ENCODE measurements around the gene OR1N1.
"Not testable (repeated sequence)": the region's sequence is repeated elsewhere in the genome, so short reads cannot be mapped to it uniquely, and the experiment has no call there.

Gene OR1N1, protein sequence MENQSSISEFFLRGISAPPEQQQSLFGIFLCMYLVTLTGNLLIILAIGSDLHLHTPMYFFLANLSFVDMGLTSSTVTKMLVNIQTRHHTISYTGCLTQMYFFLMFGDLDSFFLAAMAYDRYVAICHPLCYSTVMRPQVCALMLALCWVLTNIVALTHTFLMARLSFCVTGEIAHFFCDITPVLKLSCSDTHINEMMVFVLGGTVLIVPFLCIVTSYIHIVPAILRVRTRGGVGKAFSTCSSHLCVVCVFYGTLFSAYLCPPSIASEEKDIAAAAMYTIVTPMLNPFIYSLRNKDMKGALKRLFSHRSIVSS

GRCh38 chr9:122527193-122527592, at the start of gene OR1N1:
Gene OR1N1 (minus strand): TSS chr9:122527293. CDS start chr9:122527293, 0 bp downstream.
- in situ Hi-C loops (cut with MboI; ENCODE audit: low sequenced_read_pairs): no loop called here

GRCh38 chr9:122572456-122572855, 45.4 kb upstream of the OR1N1 start:
- in situ Hi-C loops (cut with MboI; ENCODE audit: low sequenced_read_pairs): no loop called here

DNA sequence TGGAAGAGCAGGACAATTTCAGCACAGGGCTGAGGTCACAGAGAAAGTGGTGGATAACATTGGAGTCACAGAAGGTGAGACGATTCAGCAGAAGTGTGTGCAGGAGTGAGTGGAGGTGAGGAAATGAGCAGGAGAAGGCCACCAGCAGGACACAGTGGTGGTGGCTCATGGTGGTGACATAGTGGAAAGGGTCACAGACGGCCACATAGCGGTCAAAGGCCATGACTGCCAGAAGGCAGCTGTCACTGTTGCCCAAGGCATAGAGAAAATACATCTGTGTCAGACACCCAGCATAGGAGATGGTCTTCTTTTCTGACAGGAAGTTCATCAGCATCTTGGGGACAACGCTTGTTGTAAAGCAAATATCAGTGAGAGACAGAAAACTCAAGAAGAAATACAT, 40.8 kb upstream of the OR1N1 start:
- in situ Hi-C loops (cut with MboI; ENCODE audit: low sequenced_read_pairs): no loop called here

GRCh38 chr9:122562134-122562760, 35.2 kb upstream of the OR1N1 start:
- in situ Hi-C loops (cut with MboI; ENCODE audit: low sequenced_read_pairs): no loop called here

DNA sequence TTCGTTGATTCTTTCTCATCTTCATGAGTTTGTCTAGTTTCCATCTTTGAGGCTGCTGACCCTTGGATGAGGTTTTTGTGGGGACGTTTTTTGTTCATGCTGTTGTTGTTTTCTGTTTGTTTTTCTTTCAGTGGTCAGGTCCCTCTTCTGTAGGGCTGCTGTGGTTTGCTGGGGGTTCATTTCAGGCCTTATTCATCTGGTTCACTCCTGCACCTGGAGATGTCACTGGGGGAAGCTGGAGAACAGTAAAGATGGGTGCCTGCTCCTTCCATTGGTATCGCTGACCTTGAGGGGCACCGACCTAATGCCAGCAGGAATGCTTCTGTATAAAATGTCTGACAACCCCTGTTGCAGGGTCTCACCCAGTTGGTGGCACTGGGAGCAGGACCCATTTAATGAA, 34.4 kb upstream of the OR1N1 start:
- in situ Hi-C loops (cut with MboI; ENCODE audit: low sequenced_read_pairs): no loop called here

- in situ Hi-C loops (cut with MboI; ENCODE audit: low sequenced_read_pairs): no loop called here
Measured at GRCh38 chr9:122552812-122553211, 25.7 kb upstream of the OR1N1 start, which contains the start of gene OR1N2. Gene OR1N2 (plus strand): TSS chr9:122553112. CDS start chr9:122553212, 100 bp downstream.

- in situ Hi-C loops (cut with MboI; ENCODE audit: low sequenced_read_pairs): no loop called here
Measured at GRCh38 chr9:122551371-122551770, 24.3 kb upstream of the OR1N1 start.

DNA sequence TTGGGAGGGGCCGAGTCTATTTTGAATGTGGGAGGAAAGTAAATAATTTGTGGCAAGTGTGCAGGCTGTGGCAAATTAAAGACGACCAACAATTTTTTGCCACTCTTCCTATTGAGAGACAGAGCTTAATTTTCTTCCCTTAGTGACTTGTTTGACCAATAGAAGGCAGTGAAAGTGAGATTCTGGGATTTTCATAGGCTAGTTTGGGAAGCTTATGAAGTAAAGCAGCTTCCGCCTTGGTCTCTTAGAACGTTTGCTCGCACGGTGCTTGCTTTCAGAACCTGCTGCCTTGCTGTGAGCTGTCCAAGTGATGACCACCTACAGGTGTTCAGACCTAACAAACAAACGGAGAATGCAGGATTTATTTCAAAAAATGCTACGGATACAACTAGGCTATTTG, 19.1 kb upstream of the OR1N1 start:
- in situ Hi-C loops (cut with MboI; ENCODE audit: low sequenced_read_pairs): no loop called here

DNA sequence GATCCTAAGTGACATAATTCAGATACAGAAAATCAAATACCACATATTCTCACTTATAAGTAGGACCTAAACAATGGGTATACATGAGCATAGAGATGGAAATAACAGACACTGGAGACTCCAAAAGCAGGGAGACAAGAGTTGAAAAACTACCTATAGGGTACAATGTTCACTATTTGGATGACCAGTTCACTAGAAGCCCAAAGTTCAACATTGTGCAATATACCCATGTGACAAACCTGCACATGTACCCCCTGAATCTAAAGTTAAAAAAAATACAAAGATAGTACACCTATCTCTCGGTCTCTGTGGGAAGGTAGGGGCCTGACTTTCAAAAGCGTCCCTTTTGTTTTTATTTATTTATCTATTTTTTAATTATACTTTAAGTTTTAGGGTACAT, 11.7 kb upstream of the OR1N1 start:
- in situ Hi-C loops (cut with MboI; ENCODE audit: low sequenced_read_pairs): no loop called here

GRCh38 chr9:122537066-122537465, 10.0 kb upstream of the OR1N1 start:
- in situ Hi-C loops (cut with MboI; ENCODE audit: low sequenced_read_pairs): not testable (repeated sequence)

DNA sequence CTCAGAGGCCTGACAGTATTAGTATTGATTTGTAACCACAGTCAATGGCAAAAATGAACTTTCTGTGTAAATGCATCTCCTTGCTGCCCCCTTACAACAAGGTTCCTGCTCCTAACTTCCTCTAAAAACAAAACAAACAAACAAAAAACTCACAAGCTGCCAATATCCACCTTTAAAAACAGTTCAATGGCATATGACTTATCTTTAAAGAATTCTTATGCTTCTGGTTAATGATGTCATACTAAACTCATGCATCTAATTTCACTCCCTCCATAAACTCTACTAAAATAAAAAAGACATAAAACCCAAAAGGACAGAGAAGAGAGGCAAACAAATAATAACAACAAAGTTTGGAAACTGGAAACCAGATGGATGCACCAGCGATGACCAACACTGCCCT, 9.0 kb upstream of the OR1N1 start:
- in situ Hi-C loops (cut with MboI; ENCODE audit: low sequenced_read_pairs): no loop called here

GRCh38 chr9:122531157-122531556, 4.1 kb upstream of the OR1N1 start:
- in situ Hi-C loops (cut with MboI; ENCODE audit: low sequenced_read_pairs): not testable (repeated sequence)

DNA sequence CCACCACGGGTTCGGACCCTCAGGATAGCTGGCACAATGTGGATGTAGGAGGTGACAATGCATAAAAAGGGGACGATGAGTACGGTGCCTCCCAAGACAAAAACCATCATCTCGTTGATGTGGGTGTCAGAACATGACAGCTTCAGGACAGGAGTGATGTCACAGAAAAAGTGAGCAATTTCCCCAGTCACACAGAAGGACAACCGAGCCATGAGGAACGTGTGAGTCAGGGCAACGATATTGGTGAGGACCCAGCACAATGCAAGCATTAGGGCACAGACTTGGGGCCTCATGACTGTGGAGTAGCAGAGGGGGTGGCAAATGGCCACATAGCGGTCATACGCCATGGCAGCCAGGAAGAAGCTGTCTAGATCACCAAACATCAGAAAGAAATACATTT, 491 bp downstream of the OR1N1 start:
- in situ Hi-C loops (cut with MboI; ENCODE audit: low sequenced_read_pairs): no loop called here

GRCh38 chr9:122519376-122519775, 7.7 kb downstream of the OR1N1 start:
- in situ Hi-C loops (cut with MboI; ENCODE audit: low sequenced_read_pairs): no loop called here

DNA sequence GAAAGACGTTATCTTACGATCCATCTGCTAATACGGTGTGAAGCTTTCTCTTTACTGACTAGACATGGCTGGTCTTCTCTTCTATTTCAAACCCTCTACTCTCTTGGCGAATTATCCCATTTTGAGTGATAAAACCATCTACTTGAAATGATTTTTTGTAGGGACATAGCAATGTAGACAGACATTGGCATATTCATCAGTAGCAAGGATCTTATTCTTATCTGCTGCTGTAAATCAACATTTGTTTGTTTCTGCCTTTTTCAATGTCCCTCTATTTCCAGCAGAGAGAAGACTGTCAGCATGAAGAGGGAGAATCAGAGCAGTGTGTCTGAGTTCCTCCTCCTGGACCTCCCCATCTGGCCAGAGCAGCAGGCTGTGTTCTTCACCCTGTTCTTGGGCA, 8.3 kb downstream of the OR1N1 start, which contains the start of gene OR1J4:
Gene OR1J4, plus strand, starts transcription at position 301 of the 400 bp plus-strand sequence. Its CDS starts 0 bp downstream, at position 301.
- in situ Hi-C loops (cut with MboI; ENCODE audit: low sequenced_read_pairs): no loop called here

DNA sequence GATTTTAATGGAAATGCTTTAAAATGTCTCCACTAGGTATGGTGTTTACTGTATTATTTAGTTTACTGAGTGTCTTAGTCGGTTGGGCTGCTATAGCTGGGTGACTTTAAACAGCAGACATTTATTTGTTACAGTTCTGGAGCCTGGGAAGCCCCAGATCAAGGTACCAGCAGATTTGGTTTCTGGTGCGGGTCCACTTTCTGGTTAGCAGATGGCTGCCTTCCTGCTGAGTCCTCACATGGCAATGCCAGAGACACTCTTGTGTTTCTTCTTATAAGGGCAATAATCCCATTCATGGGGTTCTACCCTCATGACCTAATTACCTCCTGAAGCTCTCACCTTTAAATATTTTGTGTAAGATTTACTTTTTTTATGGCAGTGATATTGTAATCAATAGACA, 8.9 kb downstream of the OR1N1 start:
- in situ Hi-C loops (cut with MboI; ENCODE audit: low sequenced_read_pairs): no loop called here

- in situ Hi-C loops (cut with MboI; ENCODE audit: low sequenced_read_pairs): no loop called here
Measured at GRCh38 chr9:122510502-122510901, 16.6 kb downstream of the OR1N1 start, which contains the start of gene OR1J2. Gene OR1J2 (plus strand): TSS chr9:122510802. CDS start chr9:122510802, 0 bp downstream.

GRCh38 chr9:122506964-122507363, 20.1 kb downstream of the OR1N1 start:
- in situ Hi-C loops (cut with MboI; ENCODE audit: low sequenced_read_pairs): no loop called here

DNA sequence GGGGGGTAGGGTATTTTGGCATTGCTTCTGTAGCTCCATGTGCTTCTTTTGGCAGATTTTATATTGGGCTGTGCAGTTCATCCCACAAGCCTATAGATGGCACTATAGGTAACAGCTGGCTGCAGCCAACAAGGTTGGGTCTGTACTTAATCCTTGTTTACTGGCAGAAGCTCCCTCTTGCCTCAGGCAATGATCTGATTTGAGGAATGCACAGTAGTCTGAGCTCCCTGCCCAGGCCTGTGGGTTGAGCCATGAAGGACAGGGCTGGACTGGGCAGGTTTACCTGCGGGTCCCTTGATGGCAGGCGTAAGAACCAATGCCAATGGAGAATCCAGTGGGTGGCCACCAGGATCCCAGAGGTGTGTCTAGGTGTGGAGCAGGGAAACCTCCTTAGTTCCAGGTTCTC, 28.2 kb downstream of the OR1N1 start:
- in situ Hi-C loops (cut with MboI; ENCODE audit: low sequenced_read_pairs): no loop called here

GRCh38 chr9:122479062-122479461, 48.0 kb downstream of the OR1N1 start:
- in situ Hi-C loops (cut with MboI; ENCODE audit: low sequenced_read_pairs): no loop called here

DNA sequence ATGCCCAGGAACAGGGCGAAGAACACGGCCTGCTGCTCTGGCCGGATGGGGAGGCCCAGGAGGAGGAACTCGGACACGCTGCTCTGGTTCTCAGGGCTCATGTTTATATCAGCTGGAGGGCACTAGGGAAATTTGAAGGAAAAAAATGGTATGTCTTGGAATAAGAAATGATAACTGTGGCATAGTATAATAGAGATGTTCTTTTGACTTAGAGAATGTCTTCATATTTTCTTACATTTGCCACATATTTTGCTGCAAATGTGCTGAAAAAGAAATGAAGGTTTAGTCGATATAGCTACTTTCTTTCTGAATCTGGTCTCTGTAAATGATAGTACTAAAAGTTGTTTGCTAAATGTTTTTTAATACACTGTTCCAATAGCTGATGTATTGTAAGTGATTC, 49.3 kb downstream of the OR1N1 start, which contains the start of gene OR1J1:
Gene OR1J1, minus strand, starts transcription at position 101 of the 400 bp plus-strand sequence. Its CDS starts 0 bp downstream, at position 101.
- in situ Hi-C loops (cut with MboI; ENCODE audit: low sequenced_read_pairs): no loop called here

DNA sequence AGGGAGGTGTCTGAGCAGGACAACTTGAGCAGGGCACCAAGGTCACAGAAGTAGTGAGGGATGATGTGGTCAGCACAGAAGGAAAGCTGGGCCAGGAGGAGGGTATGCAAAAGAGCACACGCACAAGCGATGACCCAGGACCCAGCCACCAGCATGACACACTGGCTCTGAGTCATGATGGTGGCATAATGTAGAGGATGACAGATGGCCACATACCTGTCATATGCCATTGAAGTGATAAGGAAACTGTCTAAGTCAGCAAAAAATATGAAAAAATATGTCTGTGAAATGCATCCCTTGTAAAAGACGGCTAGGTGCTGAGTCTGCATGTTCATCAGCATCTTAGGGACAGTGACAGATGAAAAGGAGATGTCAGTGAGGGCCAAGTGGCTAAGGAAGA, 49.7 kb downstream of the OR1N1 start:
- in situ Hi-C loops (cut with MboI; ENCODE audit: low sequenced_read_pairs): no loop called here

Measured in HL-60/S4 treated with phorbol 12-myristate 13-acetate at 8.2 ng/mL for 4 days and 3 days (cell line).